T1000 (cell line): ENCODE measurements around the gene SAMD8.
"Not testable (repeated sequence)": the region's sequence is repeated elsewhere in the genome, so short reads cannot be mapped to it uniquely, and the experiment has no call there.

Source experiments
- DNase-seq: peaks from one replicate; lab custom pipeline; 2025; ENCODE audit warnings: mixed read lengths; lab: John Stamatoyannopoulos, UW

SAMD8 gene

GRCh38 chr10:75086278-75086934 is 25.1 kb upstream of the SAMD8 start:
- DNase-seq = no peak

DNA sequence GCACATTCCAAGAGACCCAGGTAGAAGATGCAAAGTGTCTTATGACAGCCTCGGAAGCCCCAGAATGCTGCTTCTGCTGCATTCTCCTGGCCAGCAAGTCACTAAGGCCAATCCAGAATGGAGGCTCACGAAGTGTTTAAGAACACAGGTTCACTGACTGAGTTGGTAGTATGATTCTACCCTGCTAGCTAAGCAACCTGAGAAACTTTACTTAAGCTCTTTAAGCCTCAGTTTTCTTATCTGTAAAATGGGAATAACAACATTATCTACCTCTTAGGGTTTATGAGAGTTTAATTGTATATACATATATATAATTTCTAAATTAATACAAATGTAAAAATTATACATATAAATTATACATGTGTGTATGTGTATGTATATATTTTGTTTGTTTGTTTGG is 22.8 kb upstream of the SAMD8 start:
- DNase-seq = no peak

GRCh38 chr10:75089634-75090033 is 21.8 kb upstream of the SAMD8 start:
- no peak for DNase-seq

GRCh38 chr10:75091146-75091545 is 20.3 kb upstream of the SAMD8 start:
- DNase-seq = no peak

DNA sequence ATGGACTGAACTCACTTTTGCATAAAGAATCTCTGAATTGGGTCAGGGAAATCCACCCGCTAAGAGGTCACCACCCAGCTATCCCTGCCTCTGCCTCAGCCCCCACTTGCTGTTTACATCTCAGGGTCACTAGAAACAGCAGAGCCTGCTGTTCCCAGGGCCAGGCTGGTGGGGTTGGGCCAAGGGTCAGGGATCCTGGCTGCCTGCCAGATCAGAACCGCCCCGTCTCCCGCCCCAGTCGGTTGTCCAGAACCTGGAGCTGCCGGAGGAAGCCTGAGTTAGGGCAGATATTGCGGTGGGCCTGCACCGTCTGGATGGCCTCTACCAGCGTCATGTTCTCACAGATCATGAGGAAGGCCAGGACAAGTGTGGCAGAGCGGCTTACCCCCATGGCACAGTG is 17.0 kb upstream of the SAMD8 start:
- no peak for DNase-seq

DNA sequence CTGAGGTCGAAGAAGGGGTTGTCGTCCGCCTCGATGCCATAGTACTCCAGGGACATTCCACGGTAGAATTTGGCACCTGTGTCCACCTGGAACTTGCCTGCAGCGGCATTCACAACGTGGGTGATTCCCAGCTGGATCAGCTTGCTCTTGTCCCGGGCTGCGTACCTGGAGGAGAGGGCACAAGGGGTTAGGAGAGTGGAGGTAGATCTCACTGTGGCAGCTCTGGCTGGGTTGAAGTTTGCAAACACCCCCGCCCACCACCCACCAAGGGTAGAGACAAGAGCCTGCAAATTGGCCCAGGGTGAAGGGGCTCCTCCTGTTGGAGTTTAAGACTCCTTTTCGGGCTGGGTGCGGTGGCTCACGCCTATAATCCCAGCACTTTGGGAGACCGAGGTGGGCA is 15.8 kb upstream of the SAMD8 start:
- no peak for DNase-seq

DNA sequence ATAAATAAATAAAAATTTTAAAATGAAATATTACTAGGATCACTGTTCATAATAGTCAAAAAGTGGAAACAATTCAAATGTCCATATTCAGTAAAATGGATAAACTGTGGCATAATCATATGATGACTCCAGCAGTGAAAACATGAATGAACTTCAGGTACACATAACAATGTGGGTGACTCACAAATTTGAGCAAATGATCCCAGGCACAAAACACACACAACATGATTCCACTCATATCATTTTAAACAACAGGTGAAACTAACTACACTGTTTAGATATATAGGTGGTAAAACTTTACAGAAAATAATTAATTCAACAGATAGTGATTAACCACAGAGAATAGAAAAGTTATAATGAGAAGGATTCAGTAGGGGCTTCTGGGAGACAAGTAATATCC is 14.7 kb upstream of the SAMD8 start:
- no peak for DNase-seq

DNA sequence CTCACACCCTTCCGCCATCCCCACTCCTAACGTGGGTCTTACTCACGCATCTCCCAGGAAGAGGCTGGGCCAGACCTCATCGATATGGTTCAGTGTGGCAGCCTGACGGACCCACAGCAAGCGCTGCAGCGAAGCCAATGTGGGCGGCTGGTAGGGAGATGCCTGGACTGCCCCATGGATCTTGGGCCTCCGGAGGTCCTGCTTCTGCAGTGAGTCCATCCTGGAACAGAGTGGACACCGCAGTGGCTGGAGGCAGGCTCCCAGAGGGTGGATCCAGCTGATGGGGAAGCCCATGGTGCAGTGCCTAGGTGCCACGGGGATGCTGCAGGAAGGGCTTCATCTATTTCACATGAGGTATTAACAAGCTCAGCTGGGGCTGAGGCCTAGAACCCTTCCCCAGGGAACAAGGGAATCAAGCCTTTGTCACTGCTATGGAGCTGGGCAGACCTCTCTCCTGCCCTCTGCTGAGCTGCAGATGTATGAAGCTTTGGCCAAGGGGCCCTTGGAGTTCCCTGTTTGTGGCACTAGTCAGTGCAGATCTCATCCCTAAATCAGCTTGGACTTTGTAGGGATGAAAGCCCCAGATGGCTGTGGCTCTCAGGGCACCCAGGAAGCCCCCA is 13.7 kb upstream of the SAMD8 start:
- DNase-seq = no peak

DNA sequence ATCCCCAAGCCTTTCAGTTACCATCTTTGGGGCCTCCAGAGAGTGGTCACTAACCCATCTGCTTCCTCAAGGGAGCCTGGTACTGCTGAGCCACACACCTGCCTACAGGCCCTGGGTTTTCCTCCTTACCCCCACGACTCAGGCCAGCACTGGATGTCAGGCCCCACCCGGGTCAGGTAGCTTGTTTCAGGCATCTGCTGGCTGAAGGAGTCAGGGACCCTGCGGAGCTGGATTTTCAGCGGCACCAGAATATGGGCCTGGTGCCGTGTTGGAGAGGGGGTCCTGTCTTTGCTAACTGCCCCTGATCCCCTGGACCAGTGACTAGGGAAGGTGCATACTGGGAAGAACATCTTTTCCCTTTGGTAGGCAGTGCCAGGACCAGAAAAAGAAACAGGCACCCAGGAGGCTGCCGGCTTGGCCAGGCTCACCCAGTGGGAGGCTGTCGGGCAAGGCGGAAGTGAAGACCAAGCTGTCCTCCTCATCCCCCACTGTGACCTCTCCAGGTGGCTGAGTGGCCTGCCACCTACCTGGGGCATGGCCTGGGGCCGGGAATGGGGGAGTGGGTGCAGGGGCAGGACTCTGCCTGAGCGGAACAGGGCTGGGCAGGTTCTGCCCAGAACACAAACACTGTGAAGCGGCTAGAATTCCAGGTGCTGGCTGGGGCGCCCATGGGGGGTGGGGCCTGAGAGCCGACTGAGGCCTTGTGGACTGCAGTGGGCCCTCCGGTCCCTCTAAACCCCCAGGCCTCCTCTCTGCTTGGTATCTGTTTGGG is 12.4 kb upstream of the SAMD8 start:
- no peak for DNase-seq

DNA sequence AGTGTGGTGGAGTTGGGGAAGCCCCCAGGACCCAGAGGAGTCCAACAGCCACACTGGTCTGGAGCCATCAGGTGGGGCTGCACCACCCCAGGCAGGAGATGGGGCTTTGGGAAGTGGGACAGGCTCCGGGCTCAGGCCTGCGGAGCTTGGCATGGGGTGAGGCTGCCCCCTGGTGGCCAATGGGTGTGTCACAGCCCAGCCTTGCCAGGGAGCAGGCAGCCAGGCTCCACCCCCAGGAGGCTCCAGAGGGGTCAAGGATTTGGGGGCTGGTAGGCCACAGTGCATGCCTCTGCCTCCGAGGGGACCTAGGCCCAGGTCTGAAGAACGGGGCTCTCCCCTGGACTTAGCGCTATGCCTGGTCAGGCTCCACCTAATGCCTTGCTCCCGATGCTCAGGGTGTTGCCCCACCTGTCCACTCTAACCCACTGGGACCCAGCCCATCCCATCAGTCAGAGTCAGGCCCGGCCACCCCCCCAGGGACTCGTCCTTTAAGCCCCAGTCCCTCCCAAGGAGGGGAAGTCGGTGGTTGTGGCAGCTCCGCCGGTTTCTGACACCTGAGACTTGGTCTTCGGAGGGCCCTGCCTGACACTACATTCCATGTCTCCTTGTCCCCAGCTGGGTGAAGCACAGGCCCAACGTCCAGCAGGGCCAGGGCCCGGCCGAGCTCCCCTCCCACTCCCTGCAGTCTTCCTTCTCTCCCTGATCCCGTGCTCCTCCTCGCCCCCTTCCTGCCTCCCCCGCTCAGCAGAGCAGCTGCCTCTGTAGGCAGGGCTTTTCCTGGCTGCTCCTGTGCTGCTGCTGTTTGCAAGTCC is 11.3 kb upstream of the SAMD8 start:
- peak; percentile 77 for DNase-seq

DNA sequence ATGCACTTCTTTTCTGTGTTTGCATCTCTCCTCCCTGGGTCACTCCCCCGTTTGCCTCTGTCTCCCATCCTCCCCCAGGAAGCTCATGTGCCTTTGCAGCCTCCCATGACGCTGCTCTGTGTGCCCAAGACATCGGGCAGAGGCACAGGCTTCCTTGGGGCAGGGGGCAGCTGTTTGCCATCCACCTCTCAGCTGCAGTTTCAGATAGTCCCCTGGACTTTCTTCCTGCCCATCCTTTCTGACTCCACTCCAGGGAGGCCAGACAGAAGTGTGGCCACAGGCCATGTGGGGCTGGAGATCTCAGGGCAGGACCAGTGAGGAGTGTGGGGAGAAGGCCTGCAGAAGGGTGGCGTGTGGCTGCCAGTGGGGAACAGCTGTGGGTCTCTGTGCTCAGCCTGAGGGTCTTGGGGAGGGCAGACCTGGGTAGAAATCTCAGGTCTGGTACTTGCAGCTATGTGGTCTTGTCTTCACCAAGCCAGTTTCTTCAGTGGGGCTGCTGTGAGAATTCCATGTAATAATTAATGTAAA is 10.6 kb upstream of the SAMD8 start:
- no peak for DNase-seq

- no peak for DNase-seq
Observed at GRCh38 chr10:75101416-75102251, 9.8 kb upstream of the SAMD8 start.

DNA sequence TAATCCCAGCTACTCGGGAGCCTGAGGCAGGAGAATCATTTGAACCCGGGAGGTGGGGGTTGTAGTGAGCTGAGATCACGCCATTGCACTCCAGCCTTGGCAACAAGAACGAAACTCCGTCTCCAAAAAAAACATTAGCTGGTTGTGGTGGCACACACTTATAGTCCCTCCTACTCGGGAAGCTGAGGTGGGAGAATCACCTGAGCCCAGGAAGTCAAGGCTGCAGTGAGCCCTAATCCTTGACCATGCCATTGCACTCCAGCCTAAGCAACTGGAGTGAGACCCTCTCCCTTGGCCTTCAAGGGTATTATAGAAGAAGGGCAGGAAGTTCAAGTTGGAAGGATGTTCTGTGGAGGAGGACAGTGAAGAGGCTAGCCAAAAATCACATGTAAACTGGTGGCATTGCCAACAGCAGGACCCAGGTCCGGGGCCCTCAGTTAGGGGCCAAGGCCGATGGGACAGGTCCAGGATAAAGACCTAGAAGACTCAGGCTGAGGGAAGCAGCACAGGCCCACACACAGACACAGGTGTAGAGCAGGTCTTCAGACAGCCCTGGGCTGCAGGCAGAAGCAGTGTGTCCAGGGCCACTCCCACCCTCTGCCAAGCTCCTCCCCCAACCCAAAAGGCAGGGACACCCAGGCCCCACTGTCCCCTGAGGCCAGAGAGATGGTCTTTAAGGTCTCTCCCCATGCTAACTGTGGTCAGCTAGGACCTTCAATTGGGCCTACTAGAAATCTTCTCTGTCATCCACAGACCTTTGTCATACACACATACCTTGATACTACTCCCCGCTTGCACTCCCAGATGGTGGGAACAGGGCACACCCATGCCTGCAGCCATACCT is 8.4 kb upstream of the SAMD8 start:
- DNase-seq = no peak

GRCh38 chr10:75103881-75104686 is 7.4 kb upstream of the SAMD8 start:
- no peak for DNase-seq

DNA sequence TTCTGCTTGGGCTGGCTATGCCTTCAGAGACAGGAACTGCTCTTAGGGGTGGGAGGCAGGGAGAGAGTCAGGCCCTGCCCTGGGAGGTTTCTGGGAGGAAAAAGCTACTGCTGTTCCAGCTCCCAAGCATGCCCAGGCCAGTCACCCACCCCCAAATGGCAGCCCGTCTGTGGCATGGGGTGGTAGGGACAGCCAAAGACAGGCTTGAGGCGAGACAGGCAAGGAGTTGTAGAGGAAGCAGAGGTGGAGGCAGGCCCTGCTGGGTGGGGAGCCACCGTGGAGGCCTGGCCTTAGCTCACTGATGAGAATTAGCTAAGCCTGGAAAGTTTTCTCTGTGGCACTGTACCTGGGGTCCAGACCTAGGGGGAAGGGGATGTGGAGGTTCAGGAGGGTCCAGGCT is 6.6 kb upstream of the SAMD8 start:
- no peak for DNase-seq

GRCh38 chr10:75105576-75106197 is 5.8 kb upstream of the SAMD8 start:
- DNase-seq = no peak

DNA sequence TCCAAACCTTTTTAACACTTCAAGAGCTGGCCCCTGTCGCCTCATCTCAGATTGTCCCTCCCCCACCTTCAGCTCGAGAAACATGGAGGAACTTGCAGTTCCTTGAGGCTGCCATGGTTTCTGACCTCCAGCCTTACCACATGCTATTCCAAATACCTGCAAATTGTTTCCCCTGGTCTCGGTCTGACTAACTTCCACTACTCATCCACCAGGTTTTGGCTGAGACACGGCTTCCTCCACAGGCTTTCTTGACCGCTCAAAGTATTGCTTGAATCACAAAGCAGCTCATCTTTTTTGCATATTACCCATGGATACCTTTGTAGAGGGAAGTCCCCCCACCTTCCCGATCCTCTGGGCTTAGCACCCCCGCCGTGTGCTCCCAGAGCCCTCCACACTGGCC is 5.2 kb upstream of the SAMD8 start:
- DNase-seq = no peak

DNA sequence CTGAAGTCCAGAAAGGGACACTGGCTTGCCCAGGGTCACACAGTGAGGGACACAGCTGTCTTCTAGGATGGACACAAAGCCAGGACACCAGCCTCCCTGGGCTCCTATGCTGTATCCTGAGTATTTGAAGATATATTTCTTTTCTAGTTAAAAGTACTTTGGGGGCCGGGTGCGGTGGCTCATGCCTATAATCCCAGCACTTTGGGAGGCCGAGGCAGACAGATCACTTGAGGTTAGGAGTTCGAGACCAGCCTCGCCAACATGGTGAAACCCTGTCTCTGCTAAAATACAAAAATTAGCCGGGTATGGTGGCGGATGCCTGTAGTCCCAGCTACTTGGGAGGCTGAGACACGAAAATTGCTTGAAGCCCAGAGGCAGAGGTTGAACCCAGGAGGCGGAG is 4.6 kb upstream of the SAMD8 start:
- not testable (repeated sequence) for DNase-seq
